ENCODE data around the gene GLTPD2. TPM values are rescaled to one million over a fixed set of nuclear protein-coding genes. Genes with fewer than 3 reads are reported as not detected.
A peak's percentile ranks its signal among the peaks of the same experiment; 100 is the strongest.

Gene GLTPD2
- total and polyA plus RNA-seq, 2 donors (not counting 1 experiment from before 2014, with no cell fraction given) = not detected

GRCh38 chr17:4788159-4788806 lies 481 bp upstream of the GLTPD2 start:
- H4K20me1 ChIP-seq (ENCODE audit: control insufficient read depth, insufficient read depth, low read length, poor library complexity, severe bottlenecking) = no peaks in the 10 kb centered on the region
- H3K9me3 ChIP-seq (ENCODE audit: control extremely low read depth in 1 of 3, control insufficient read depth in 2 of 3, insufficient read depth in 1 of 3, low read length in 2 of 3) = peaks cover 0 to 27% (median 0%) of the 10 kb centered on the region in 3 donors
- CTCF ChIA-PET = interaction anchor here (0.7 to 3.2 kb wide), 5 partner anchors 14 to 114 kb away, joined by 3 to 36 read pairs (median 4); partner anchors contain the start of genes ARRB2, C17orf114 and CHRNE
- H3K4me3 ChIP-seq (ENCODE audit: control extremely low read depth in 1 of 5, extremely low read depth in 1 of 5, insufficient read depth in 1 of 5, low read depth in 2 of 5, low read length in 4 of 5) = no peak overlapping the region
- Mint-ChIP-seq H3K4me3 (peak overlapping the region; percentile 39), H3K4me1 (peaks cover 30% of the 10 kb centered on the region), H3K27ac (no peak overlapping the region), H3K27me3 (peaks cover 31% of the 10 kb centered on the region), H3K9me3 (ENCODE audit: insufficient read depth) (no peaks in the 10 kb centered on the region)
- no peaks in the 10 kb centered on the region for H3K79me2 ChIP-seq (ENCODE audit: control insufficient read depth, insufficient read depth, low read length)
- H3K4me2 ChIP-seq (replicated peaks; ENCODE audit: low read depth, low read length, poor library complexity, severe bottlenecking) = no peak overlapping the region
- ATAC-seq (ENCODE audit: low read depth) (no peak), DNase-seq (no peak)
- no peak overlapping the region for H3K27ac ChIP-seq (ENCODE audit: low read length in 2 of 2)
- WGBS (ENCODE audit: insufficient coverage) = 93% methylated on average over 6 of the region's 14 CpGs
- intact Hi-C loops (cut with micrococcal nuclease) = no loop called here
- H2AFZ ChIP-seq (ENCODE audit: insufficient read depth, low read depth, low read length, poor library complexity, severe bottlenecking) = no peak overlapping the region
- peaks cover 0 to 60% (median 38%) of the 10 kb centered on the region in 4 experiments for H3K27me3 ChIP-seq (replicated peaks in 1 of 4; ENCODE audit: control extremely low read depth in 1 of 4, control insufficient read depth in 3 of 4, insufficient read depth in 4 of 4, low read length in 3 of 4)
- H3K36me3 ChIP-seq (replicated peaks in 1 of 2; ENCODE audit: control extremely low read depth in 1 of 2, control insufficient read depth in 1 of 2, extremely low read depth in 1 of 2, insufficient read depth in 2 of 2, low read length in 1 of 2) = no peaks in the 10 kb centered on the region
- peaks cover 28 to 34% of the 10 kb centered on the region in 2 donors for H3K4me1 ChIP-seq (ENCODE audit: control insufficient read depth in 2 of 2, insufficient read depth in 2 of 2, low read length in 2 of 2)
- POLR2A ChIA-PET = interaction anchor here (0.8 kb wide), 1 partner anchor 20 kb away, joined by 3 read pairs; no protein-coding TSS in a partner anchor
- H3K9ac ChIP-seq (ENCODE audit: low read length) = no peak overlapping the region
- TF ChIP-seq CTCF (IDR thresholded peaks at IDR 0.05) (no peak), EZH2 (IDR thresholded peaks at IDR 0.05; ENCODE audit: borderline replicate concordance, insufficient read depth, low read depth, low read length, poor library complexity, severe bottlenecking) (no peak)

- Mint-ChIP-seq H3K4me1 (peaks cover 30% of the 10 kb centered on the region), H3K4me3 (peak overlapping the region; percentile 94), H3K27me3 (peaks cover 27% of the 10 kb centered on the region), H3K27ac (peak overlapping the region; percentile 78), H3K9me3 (ENCODE audit: insufficient read depth) (no peaks in the 10 kb centered on the region)
- H2AFZ ChIP-seq (ENCODE audit: insufficient read depth, low read depth, low read length, poor library complexity, severe bottlenecking) = peak overlapping the region; percentile 86
- peaks cover 0 to 47% (median 29%) of the 10 kb centered on the region in 4 experiments for H3K27me3 ChIP-seq (replicated peaks in 1 of 4; ENCODE audit: control extremely low read depth in 1 of 4, control insufficient read depth in 3 of 4, insufficient read depth in 4 of 4, low read length in 3 of 4)
- peak overlapping the region; percentile 70 for H3K9ac ChIP-seq (ENCODE audit: low read length)
- DNase-seq (no peak), ATAC-seq (ENCODE audit: low read depth) (no peak)
- H3K4me2 ChIP-seq (replicated peaks; ENCODE audit: low read depth, low read length, poor library complexity, severe bottlenecking) = peak overlapping the region; percentile 95
- TF ChIP-seq EZH2 (IDR thresholded peaks at IDR 0.05; ENCODE audit: borderline replicate concordance, insufficient read depth, low read depth, low read length, poor library complexity, severe bottlenecking) = no peak
- no peak for TF ChIP-seq CTCF (IDR thresholded peaks at IDR 0.05)
- POLR2A ChIA-PET = interaction anchor here (0.8 to 1.7 kb wide), 7 partner anchors 17 to 178 kb away, joined by 3 to 5 read pairs (median 4); partner anchors contain the start of genes MED11, MINK1, PFN1 and PLD2
- intact Hi-C loops (cut with micrococcal nuclease) = no loop called here
- no peak overlapping the region for H3K27ac ChIP-seq (ENCODE audit: low read length in 2 of 2)
- H3K9me3 ChIP-seq (ENCODE audit: control extremely low read depth in 1 of 3, control insufficient read depth in 2 of 3, insufficient read depth in 1 of 3, low read length in 2 of 3) = peaks cover 0 to 27% (median 0%) of the 10 kb centered on the region in 3 donors
- WGBS (ENCODE audit: insufficient coverage) = 0% methylated on average over 25 of the region's 25 CpGs
- CTCF ChIA-PET = interaction anchor here (0.6 to 3.2 kb wide), 21 partner anchors 12 to 150 kb away, joined by 3 to 36 read pairs (median 5); partner anchors contain the start of genes ARRB2, C17orf114, CHRNE and CXCL16
- no peaks in the 10 kb centered on the region for H4K20me1 ChIP-seq (ENCODE audit: control insufficient read depth, insufficient read depth, low read length, poor library complexity, severe bottlenecking)
- H3K36me3 ChIP-seq (replicated peaks in 1 of 2; ENCODE audit: control extremely low read depth in 1 of 2, control insufficient read depth in 1 of 2, extremely low read depth in 1 of 2, insufficient read depth in 2 of 2, low read length in 1 of 2) = no peaks in the 10 kb centered on the region
- peak overlapping the region in 4 of 5 experiments; percentile 55 to 70 (median 63) for H3K4me3 ChIP-seq (ENCODE audit: control extremely low read depth in 1 of 5, extremely low read depth in 1 of 5, insufficient read depth in 1 of 5, low read depth in 2 of 5, low read length in 4 of 5)
- no peaks in the 10 kb centered on the region for H3K79me2 ChIP-seq (ENCODE audit: control insufficient read depth, insufficient read depth, low read length)
- H3K4me1 ChIP-seq (ENCODE audit: control insufficient read depth in 2 of 2, insufficient read depth in 2 of 2, low read length in 2 of 2) = peaks cover 28 to 34% of the 10 kb centered on the region in 2 donors
These were observed 862 bp downstream of the GLTPD2 start for GRCh38 chr17:4789701-4789950.
